Measurements from ENCODE around the gene CD200R1L. TPM values are rescaled to one million over a fixed set of nuclear protein-coding genes. Genes with fewer than 3 reads are reported as not detected.

Gene CD200R1L
- total RNA-seq, 1 experiment from 2014 or later = not detected

GRCh38 chr3:112777811-112778210, 68.9 kb downstream of the CD200R1L start:
- no peaks in the 10 kb centered on the region for H3K9me3 Mint-ChIP-seq
- TF ChIP-seq AR (CRISPR knock-in tag; IDR thresholded peaks at IDR 0.05) (no peak), JUN (CRISPR knock-in tag; IDR thresholded peaks at IDR 0.05) (no peak)
- no peak overlapping the region for H3K4me3 Mint-ChIP-seq
- no peak for DNase-seq (ENCODE audit: low spot score)
- no peaks in the 10 kb centered on the region for H3K36me3 Mint-ChIP-seq
- no peak overlapping the region for H3K27ac Mint-ChIP-seq
- POLR2A ChIA-PET = no interaction called here
- H3K27me3 Mint-ChIP-seq (ENCODE audit: low read depth) = no peaks in the 10 kb centered on the region; the same call in 1 of the 2 replicates
- ATAC-seq = no peak
- H3K4me1 Mint-ChIP-seq = no peaks in the 10 kb centered on the region
- CTCF ChIA-PET = interaction anchor here (0.6 kb wide), 1 partner anchor 36 kb away, joined by 3 read pairs; no protein-coding TSS in a partner anchor

GRCh38 chr3:112776836-112777235, 69.8 kb downstream of the CD200R1L start:
- Mint-ChIP-seq H3K4me1 (no peaks in the 10 kb centered on the region), H3K27ac (no peak overlapping the region), H3K36me3 (no peaks in the 10 kb centered on the region), H3K9me3 (no peaks in the 10 kb centered on the region), H3K4me3 (no peak overlapping the region), H3K27me3 (ENCODE audit: low read depth) (peaks cover 4% of the 10 kb centered on the region)
- CTCF ChIA-PET = no interaction called here
- DNase-seq (ENCODE audit: low spot score) = no peak
- TF ChIP-seq ZNF416 (CRISPR knock-in tag; IDR thresholded peaks at IDR 0.05) (no peak), ATF3 (CRISPR knock-in tag; conservative IDR thresholded peaks at IDR 0.05) (no peak), NFE2L1 (CRISPR knock-in tag; IDR thresholded peaks at IDR 0.05) (no peak)
- no peak for ATAC-seq
- POLR2A ChIA-PET = interaction anchor here (0.6 kb wide), 1 partner anchor 1230 kb away, joined by 4 read pairs; no protein-coding TSS in a partner anchor

- ATAC-seq (no peak), DNase-seq (ENCODE audit: low spot score) (no peak)
- Mint-ChIP-seq H3K9me3 (no peaks in the 10 kb centered on the region), H3K4me3 (no peak overlapping the region), H3K36me3 (no peaks in the 10 kb centered on the region), H3K4me1 (no peaks in the 10 kb centered on the region), H3K27ac (no peak overlapping the region), H3K27me3 (ENCODE audit: low read depth) (peaks cover 5% of the 10 kb centered on the region)
- ChIA-PET CTCF (no interaction called here), POLR2A (no interaction called here)
- TF ChIP-seq CDX4 (CRISPR knock-in tag; IDR thresholded peaks at IDR 0.05; ENCODE audit: borderline replicate concordance) (no peak), EMX1 (CRISPR knock-in tag; IDR thresholded peaks at IDR 0.05) (no peak), AR (CRISPR knock-in tag; IDR thresholded peaks at IDR 0.05) (no peak), OVOL2 (CRISPR knock-in tag; IDR thresholded peaks at IDR 0.05; ENCODE audit: borderline replicate concordance) (no peak), USF2 (CRISPR knock-in tag; IDR thresholded peaks at IDR 0.05) (no peak), USF1 (CRISPR knock-in tag; IDR thresholded peaks at IDR 0.05) (no peak), ELF4 (CRISPR knock-in tag; IDR thresholded peaks at IDR 0.05; ENCODE audit: low read depth) (no peak), CBFB (CRISPR knock-in tag; IDR thresholded peaks at IDR 0.05; ENCODE audit: low read depth) (no peak), ATF1 (CRISPR knock-in tag; IDR thresholded peaks at IDR 0.05) (no peak), ZNF512 (CRISPR knock-in tag; IDR thresholded peaks at IDR 0.05; ENCODE audit: borderline replicate concordance) (no peak), ARID4B (CRISPR knock-in tag; IDR thresholded peaks at IDR 0.05; ENCODE audit: borderline replicate concordance) (no peak)
Measured at GRCh38 chr3:112776000-112776399, 70.7 kb downstream of the CD200R1L start.

Data from WTC11 (cell line).